Measurements from ENCODE around the gene LRRTM4.

GRCh38 chr2:76763276-76763675 is 758.9 kb downstream of the LRRTM4 start:
- TF ChIP-seq EP300 (IDR thresholded peaks at IDR 0.05), result no peak
- TF ChIP-seq, protein P1, sequence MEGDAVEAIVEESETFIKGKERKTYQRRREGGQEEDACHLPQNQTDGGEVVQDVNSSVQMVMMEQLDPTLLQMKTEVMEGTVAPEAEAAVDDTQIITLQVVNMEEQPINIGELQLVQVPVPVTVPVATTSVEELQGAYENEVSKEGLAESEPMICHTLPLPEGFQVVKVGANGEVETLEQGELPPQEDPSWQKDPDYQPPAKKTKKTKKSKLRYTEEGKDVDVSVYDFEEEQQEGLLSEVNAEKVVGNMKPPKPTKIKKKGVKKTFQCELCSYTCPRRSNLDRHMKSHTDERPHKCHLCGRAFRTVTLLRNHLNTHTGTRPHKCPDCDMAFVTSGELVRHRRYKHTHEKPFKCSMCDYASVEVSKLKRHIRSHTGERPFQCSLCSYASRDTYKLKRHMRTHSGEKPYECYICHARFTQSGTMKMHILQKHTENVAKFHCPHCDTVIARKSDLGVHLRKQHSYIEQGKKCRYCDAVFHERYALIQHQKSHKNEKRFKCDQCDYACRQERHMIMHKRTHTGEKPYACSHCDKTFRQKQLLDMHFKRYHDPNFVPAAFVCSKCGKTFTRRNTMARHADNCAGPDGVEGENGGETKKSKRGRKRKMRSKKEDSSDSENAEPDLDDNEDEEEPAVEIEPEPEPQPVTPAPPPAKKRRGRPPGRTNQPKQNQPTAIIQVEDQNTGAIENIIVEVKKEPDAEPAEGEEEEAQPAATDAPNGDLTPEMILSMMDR (IDR thresholded peaks at IDR 0.05), result no peak

All from upper lobe of left lung (tissue), 4 donors.